ENCODE results near the gene ZSWIM3. TPM values are rescaled to one million over a fixed set of nuclear protein-coding genes. Genes with fewer than 3 reads are reported as not detected.

Gene ZSWIM3
- total and polyA plus RNA-seq, 2 of the 13 experiments (the other 11 are each of a cell fraction or from before 2014, with no cell fraction given): 5.2 to 5.8 TPM

GRCh38 chr20:45909817-45910669, 52.6 kb downstream of the ZSWIM3 start (continued):
- TF ChIP-seq TERF1 (CRISPR knock-in tag; IDR thresholded peaks at IDR 0.05): peak; percentile 65; the same call in 1 of the 2 replicates
- TF ChIP-seq DMTF1 (CRISPR knock-in tag; IDR thresholded peaks at IDR 0.05): no peak
- peak; percentile 20; the same call in 1 of the 2 replicates for TF ChIP-seq BCL3 (CRISPR knock-in tag; IDR thresholded peaks at IDR 0.05)
- no peak for TF ChIP-seq ZNF672 (CRISPR knock-in tag; IDR thresholded peaks at IDR 0.05)
- TF ChIP-seq ZHX1 (CRISPR knock-in tag; IDR thresholded peaks at IDR 0.05; ENCODE audit: low read depth): 0 out of 2 replicates have a peak, but pooled peaks have one; percentile 51
- no peak for TF ChIP-seq NR3C1 (CRISPR knock-in tag; IDR thresholded peaks at IDR 0.05)
- 0 out of 2 replicates have a peak, but pooled peaks have one; percentile 14 for TF ChIP-seq TRAFD1 (CRISPR knock-in tag; IDR thresholded peaks at IDR 0.05; ENCODE audit: borderline replicate concordance)
- no peak for TF ChIP-seq BATF2 (CRISPR knock-in tag; IDR thresholded peaks at IDR 0.05)
- no peak for TF ChIP-seq ZNF83 (CRISPR knock-in tag; IDR thresholded peaks at IDR 0.05; ENCODE audit: borderline replicate concordance)
- TF ChIP-seq ZFYVE20 (CRISPR knock-in tag; IDR thresholded peaks at IDR 0.05; ENCODE audit: borderline replicate concordance, low read depth): no peak
- peak; percentile 67; the same call in 1 of the 2 replicates for TF ChIP-seq NCOA2 (CRISPR knock-in tag; IDR thresholded peaks at IDR 0.05)
- 0 out of 2 replicates have a peak, but pooled peaks have one; percentile 22 for TF ChIP-seq HNF4G (IDR thresholded peaks at IDR 0.05; ENCODE audit: borderline replicate concordance, low read depth, low read length)
- TF ChIP-seq HNF4G (CRISPR knock-in tag; IDR thresholded peaks at IDR 0.05; ENCODE audit: borderline replicate concordance, low read depth): peak; percentile 21; the same call in 1 of the 2 replicates
- peak; percentile 66; the same call in 1 of the 2 replicates for TF ChIP-seq ZNF264 (CRISPR knock-in tag; IDR thresholded peaks at IDR 0.05)
- no peak for TF ChIP-seq ZNF12 (CRISPR knock-in tag; IDR thresholded peaks at IDR 0.05)

All from HepG2 (cell line).